GM06990 (cell line): ENCODE results near the gene ADAMTSL5.

Experiments used
- DNase-seq: peaks from one replicate; pipeline ENCODE4 v3.0.0-alpha.2; 2011; ENCODE audit not compliant: insufficient read length; ENCODE audit errors: extremely low read depth
- H3K27me3 ChIP-seq: replicated peaks from 2 replicates; pipeline ENCODE4 v1.6.0; 2011; ENCODE audit warnings: low read length; ENCODE audit not compliant: control insufficient read depth, insufficient read depth
- H3K36me3 ChIP-seq: 2 replicates; pipeline ENCODE4 v1.5.1; 2011; ENCODE audit warnings: low read length; ENCODE audit not compliant: control insufficient read depth, insufficient read depth
- H3K4me3 ChIP-seq: replicated peaks from 2 replicates; pipeline ENCODE4 v1.5.1; 2011; ENCODE audit warnings: low read depth, mild to moderate bottlenecking, control low read depth, low read length
- TF ChIP-seq, protein P1 (sequence below): IDR thresholded peaks from 2 replicates; pipeline ENCODE4 v1.5.1; 2011; ENCODE audit warnings: low read length, control low read depth, mild to moderate bottlenecking, inconsistent platforms; ENCODE audit not compliant: insufficient read depth, poor library complexity, severe bottlenecking

The ADAMTSL5 gene

DNA sequence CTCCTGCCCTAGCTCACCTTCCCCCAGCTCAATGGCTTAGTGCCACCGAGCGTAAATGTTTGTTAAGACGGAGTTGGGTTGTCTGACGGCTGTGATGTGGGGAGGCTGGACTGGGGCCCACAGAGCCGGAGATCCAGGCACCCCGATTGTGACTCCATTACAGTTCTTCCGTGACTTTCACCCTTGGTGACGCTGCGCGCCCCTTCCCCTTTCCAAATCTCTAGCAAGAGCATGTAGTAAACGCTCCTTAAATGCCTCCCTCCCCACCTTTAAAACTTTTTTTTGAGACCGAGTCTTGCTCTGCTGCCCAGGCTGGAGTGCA is 21.0 kb downstream of the ADAMTSL5 start:
- TF ChIP-seq, protein P1, sequence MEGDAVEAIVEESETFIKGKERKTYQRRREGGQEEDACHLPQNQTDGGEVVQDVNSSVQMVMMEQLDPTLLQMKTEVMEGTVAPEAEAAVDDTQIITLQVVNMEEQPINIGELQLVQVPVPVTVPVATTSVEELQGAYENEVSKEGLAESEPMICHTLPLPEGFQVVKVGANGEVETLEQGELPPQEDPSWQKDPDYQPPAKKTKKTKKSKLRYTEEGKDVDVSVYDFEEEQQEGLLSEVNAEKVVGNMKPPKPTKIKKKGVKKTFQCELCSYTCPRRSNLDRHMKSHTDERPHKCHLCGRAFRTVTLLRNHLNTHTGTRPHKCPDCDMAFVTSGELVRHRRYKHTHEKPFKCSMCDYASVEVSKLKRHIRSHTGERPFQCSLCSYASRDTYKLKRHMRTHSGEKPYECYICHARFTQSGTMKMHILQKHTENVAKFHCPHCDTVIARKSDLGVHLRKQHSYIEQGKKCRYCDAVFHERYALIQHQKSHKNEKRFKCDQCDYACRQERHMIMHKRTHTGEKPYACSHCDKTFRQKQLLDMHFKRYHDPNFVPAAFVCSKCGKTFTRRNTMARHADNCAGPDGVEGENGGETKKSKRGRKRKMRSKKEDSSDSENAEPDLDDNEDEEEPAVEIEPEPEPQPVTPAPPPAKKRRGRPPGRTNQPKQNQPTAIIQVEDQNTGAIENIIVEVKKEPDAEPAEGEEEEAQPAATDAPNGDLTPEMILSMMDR = no peak
- no peaks in the 10 kb centered on the region; the same call in 1 of the 2 replicates for H3K27me3 ChIP-seq
- DNase-seq = no peak
- H3K36me3 ChIP-seq = no peaks in the 10 kb centered on the region
- no peak overlapping the region for H3K4me3 ChIP-seq

DNA sequence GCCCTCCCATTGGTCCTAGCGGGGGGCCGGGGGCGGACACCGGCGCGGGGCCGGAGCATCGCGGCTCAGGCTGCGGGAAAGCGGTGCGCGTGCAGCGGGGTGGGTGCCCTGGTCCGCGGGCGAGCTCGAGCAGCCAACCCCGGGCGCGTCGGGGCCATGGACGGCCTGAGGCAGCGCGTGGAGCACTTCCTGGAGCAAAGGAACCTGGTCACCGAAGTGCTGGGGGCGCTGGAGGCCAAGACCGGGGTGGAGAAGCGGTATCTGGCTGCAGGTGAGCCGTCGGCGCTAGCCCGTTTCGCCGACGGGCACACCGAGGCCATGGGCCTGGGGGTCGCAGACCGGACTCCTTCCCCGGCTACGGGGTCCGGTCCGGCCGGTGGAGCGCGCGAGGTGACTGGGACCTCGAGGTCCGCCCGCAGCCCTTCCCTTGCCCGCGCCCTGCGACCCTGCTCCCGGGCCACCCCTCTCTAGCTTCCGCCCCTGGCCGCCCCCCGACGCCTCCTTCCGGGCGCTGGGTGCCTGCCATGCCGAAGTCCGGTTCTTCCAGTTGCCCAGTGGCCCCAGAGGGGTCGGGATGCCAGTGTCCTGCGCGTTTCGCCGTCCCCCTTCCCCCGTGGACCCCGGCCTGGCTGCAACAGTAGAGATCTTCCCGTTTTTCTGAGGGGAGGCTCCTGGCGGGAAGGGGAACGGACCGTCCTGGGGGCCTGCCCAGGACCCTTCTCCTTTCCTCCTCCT is 21.5 kb downstream of the ADAMTSL5 start, which contains the start of gene REEP6:
Gene REEP6 (plus strand): TSS at position 68 of the 735 bp plus-strand sequence. CDS start 89 bp downstream, at position 157.
- no peaks in the 10 kb centered on the region; the same call in 1 of the 2 replicates for H3K27me3 ChIP-seq
- TF ChIP-seq, protein P1 = no peak
- DNase-seq = no peak
- H3K36me3 ChIP-seq = no peaks in the 10 kb centered on the region
- H3K4me3 ChIP-seq = peak within 1 kb of the TSS; percentile 60

DNA sequence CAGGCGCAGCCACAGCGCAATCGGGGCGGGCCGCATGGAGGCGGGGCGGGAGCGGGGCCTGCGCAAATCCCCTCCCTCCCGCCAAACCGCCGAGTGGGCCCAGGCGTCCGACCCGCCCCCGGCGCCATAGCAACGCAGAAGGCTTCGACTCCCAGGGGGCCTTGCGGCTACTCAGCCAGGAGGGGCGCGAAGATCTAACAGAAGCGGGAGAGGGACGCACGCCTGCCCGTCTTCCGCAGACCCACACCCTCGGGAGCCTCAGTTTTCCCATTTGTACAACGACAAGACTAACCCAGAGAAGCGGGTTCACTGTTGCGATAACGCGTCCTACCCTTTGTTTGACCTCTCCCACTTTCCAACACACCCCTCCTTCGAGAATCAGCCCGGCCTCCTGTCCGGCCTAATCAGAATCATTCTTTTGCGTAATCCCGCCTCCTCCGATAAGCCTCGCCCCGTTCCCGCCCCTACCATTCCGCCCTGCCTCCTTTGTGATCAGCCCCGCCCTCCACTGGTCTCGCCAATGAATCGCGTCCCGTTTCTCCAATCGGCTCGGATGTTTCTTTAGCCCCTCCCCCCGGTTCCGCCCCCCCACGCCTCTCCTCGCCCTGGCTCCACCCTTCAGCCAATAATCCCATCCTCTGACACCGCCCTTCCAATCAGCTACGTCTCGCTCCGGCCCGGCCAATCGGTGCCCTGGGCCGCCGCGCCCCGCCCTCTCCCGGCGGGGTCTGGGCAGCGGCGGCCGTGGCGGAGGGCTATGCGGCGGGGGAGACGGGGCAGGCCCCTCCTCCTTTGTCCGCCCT is 22.3 kb downstream of the ADAMTSL5 start, which contains the start of gene PCSK4:
Gene PCSK4 (minus strand): TSS at position 40 of the 803 bp plus-strand sequence. CDS start 4 bp downstream, at position 36.
- Histone ChIP-seq H3K36me3 (no peaks in the 10 kb centered on the region), H3K4me3 (peak within 1 kb of the TSS; percentile 60)

DNA sequence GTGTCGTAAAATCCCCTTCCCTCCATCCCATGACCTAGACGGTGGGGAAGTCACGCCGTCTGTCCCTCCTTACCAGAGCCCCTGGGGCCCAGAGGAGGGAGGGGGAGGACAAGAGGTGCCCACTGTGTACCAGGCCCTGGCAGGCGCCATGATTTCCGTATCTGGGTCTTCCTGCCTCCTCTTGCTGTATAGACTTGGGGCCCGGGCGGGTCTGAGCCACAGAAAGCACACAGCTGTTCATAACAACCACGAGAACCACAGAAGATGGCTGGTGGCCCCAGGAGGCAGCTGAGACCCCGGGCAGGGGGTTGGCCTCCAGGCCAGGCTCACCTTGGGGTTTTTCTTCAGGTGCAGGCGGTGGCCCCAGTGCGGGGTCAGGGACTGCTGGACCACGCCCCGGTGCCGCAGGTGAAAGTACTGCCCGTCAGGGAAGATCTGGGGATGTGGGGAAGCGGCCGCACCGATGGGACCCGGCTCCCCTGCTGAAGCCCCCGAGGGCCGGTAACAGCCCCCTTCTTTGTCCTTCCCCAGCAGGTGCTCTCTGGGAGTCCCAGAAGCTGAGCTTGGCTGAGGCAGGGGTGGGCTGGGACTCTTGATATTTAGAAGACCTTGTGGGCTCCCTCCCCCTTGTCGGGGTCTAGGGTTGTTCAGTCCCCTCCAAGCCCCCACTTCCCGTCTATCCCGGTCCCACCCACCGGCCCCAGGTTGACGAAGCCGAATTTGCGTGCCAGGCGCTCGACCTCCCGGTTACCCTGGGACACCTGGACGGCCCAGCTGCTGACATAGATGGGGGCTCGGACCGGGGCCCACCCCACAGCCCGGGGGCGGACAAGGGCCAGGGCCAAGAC is 23.1 kb downstream of the ADAMTSL5 start:
- TF ChIP-seq, protein P1 = no peak
- Histone ChIP-seq H3K4me3 (peak overlapping the region; percentile 60), H3K27me3 (no peaks in the 10 kb centered on the region; the same call in 1 of the 2 replicates), H3K36me3 (no peaks in the 10 kb centered on the region)
- no peak for DNase-seq

More for the DNA sequence above, 22.3 kb downstream of the ADAMTSL5 start, which contains the start of gene PCSK4:
- H3K27me3 ChIP-seq = no peaks in the 10 kb centered on the region; the same call in 1 of the 2 replicates
- DNase-seq = peak; percentile 97
- TF ChIP-seq, protein P1 = no peak

DNA sequence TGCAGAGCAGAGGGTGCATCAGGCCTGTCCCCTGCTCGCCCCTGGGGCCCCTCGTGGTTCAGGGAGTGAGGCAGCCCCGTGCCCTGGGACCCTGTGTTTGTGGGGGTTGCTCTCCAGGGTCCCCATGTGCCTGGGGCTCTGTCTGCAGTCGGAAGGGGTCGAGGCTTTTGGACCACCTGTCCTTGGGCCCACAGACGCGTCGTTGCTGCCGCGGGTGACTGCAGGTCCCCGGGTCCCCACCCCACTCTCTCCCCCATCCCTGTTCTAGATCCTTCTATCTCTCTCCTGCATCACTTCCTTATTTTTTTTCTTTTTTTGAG is 24.6 kb downstream of the ADAMTSL5 start:
- Histone ChIP-seq H3K36me3 (no peaks in the 10 kb centered on the region), H3K4me3 (no peak overlapping the region), H3K27me3 (no peaks in the 10 kb centered on the region; the same call in 1 of the 2 replicates)
- TF ChIP-seq, protein P1 = no peak
- no peak for DNase-seq
